ENCODE results near the gene RPL22.

The RPL22 gene

GRCh38 chr1:6245086-6245868 lies 45.9 kb upstream of the RPL22 start:
- Histone ChIP-seq H3K4me1 (ENCODE audit: control insufficient read depth, low read depth, low read length) (no peaks in the 10 kb centered on the region), H2BK120ac (ENCODE audit: low read depth, low read length) (no peak overlapping the region), H3K4me3 (ENCODE audit: low read length) (no peak overlapping the region), H3K79me1 (ENCODE audit: low read length) (no peaks in the 10 kb centered on the region), H3K79me2 (ENCODE audit: control insufficient read depth, insufficient read depth, low read length) (no peaks in the 10 kb centered on the region), H3K4me2 (ENCODE audit: low read length) (peak overlapping the region; percentile 21), H3K27me3 (ENCODE audit: insufficient read depth, low read length, poor library complexity) (peaks cover 54% of the 10 kb centered on the region), H3K9ac (ENCODE audit: low read length) (no peak overlapping the region), H3K56ac (ENCODE audit: low read length) (no peak overlapping the region), H2BK15ac (replicated peaks; ENCODE audit: low read depth) (no peak overlapping the region), H3K18ac (ENCODE audit: low read length) (no peak overlapping the region), H3K27ac (ENCODE audit: low read depth, low read length) (no peak overlapping the region), H4K8ac (ENCODE audit: low read depth, low read length) (no peak overlapping the region), H2BK5ac (ENCODE audit: low read length) (no peak overlapping the region), H4K5ac (ENCODE audit: low read length) (no peak overlapping the region), H3K23ac (ENCODE audit: low read length) (no peak overlapping the region), H3K36me3 (ENCODE audit: control insufficient read depth, insufficient read depth, low read length) (no peaks in the 10 kb centered on the region), H3K4ac (ENCODE audit: low read depth, low read length) (no peak overlapping the region), H2AK5ac (ENCODE audit: low read length) (no peak overlapping the region)
- no CpG with 5 or more reads among the region's 79 CpGs for WGBS (ENCODE audit: extremely low coverage, insufficient coverage, low lambda C conversion rate)
- DNase-seq = peak; percentile 93

- Histone ChIP-seq H3K4me2 (ENCODE audit: low read length) (no peak overlapping the region), H3K27ac (ENCODE audit: low read depth, low read length) (no peak overlapping the region), H3K56ac (ENCODE audit: low read length) (no peak overlapping the region), H3K79me1 (ENCODE audit: low read length) (no peaks in the 10 kb centered on the region), H3K27me3 (ENCODE audit: insufficient read depth, low read length, poor library complexity) (peaks cover 47% of the 10 kb centered on the region), H2BK15ac (replicated peaks; ENCODE audit: low read depth) (no peak overlapping the region), H3K4me3 (ENCODE audit: low read length) (no peak overlapping the region), H2BK120ac (ENCODE audit: low read depth, low read length) (no peak overlapping the region), H3K23ac (ENCODE audit: low read length) (no peak overlapping the region), H3K36me3 (ENCODE audit: control insufficient read depth, insufficient read depth, low read length) (no peaks in the 10 kb centered on the region), H3K9ac (ENCODE audit: low read length) (no peak overlapping the region), H2BK5ac (ENCODE audit: low read length) (no peak overlapping the region), H2AK5ac (ENCODE audit: low read length) (no peak overlapping the region), H3K79me2 (ENCODE audit: control insufficient read depth, insufficient read depth, low read length) (no peaks in the 10 kb centered on the region), H3K18ac (ENCODE audit: low read length) (no peak overlapping the region), H3K4me1 (ENCODE audit: control insufficient read depth, low read depth, low read length) (no peaks in the 10 kb centered on the region), H3K4ac (ENCODE audit: low read depth, low read length) (no peak overlapping the region), H4K5ac (ENCODE audit: low read length) (no peak overlapping the region), H4K8ac (ENCODE audit: low read depth, low read length) (no peak overlapping the region)
- DNase-seq = no peak
- WGBS (ENCODE audit: extremely low coverage, insufficient coverage, low lambda C conversion rate) = no CpG with 5 or more reads among the region's 24 CpGs
Measured at GRCh38 chr1:6244401-6245049, 45.1 kb upstream of the RPL22 start.

GRCh38 chr1:6243993-6244392 lies 44.6 kb upstream of the RPL22 start, which contains the start of gene HES3:
TSS of gene HES3 (plus strand) at chr1:6244179. CDS start at chr1:6244366, 187 bp downstream.
- H3K4ac ChIP-seq (ENCODE audit: low read depth, low read length) = no peak within 1 kb of the TSS
- no peak within 1 kb of the TSS for H3K27ac ChIP-seq (ENCODE audit: low read depth, low read length)
- H4K5ac ChIP-seq (ENCODE audit: low read length) = no peak within 1 kb of the TSS
- H3K27me3 ChIP-seq (ENCODE audit: insufficient read depth, low read length, poor library complexity) = peaks cover 43% of the 10 kb centered on the region
- no peaks in the 10 kb centered on the region for H3K36me3 ChIP-seq (ENCODE audit: control insufficient read depth, insufficient read depth, low read length)
- H3K4me2 ChIP-seq (ENCODE audit: low read length) = no peak within 1 kb of the TSS
- no CpG with 5 or more reads among the region's 16 CpGs for WGBS (ENCODE audit: extremely low coverage, insufficient coverage, low lambda C conversion rate)
- no peak within 1 kb of the TSS for H2AK5ac ChIP-seq (ENCODE audit: low read length)
- no peak within 1 kb of the TSS for H3K9ac ChIP-seq (ENCODE audit: low read length)
- no peak within 1 kb of the TSS for H3K56ac ChIP-seq (ENCODE audit: low read length)
- H2BK15ac ChIP-seq (replicated peaks; ENCODE audit: low read depth) = no peak within 1 kb of the TSS
- no peaks in the 10 kb centered on the region for H3K79me1 ChIP-seq (ENCODE audit: low read length)
- H3K23ac ChIP-seq (ENCODE audit: low read length) = no peak within 1 kb of the TSS
- H3K4me3 ChIP-seq (ENCODE audit: low read length) = no peak within 1 kb of the TSS
- H3K18ac ChIP-seq (ENCODE audit: low read length) = no peak within 1 kb of the TSS
- no peak for DNase-seq
- H3K4me1 ChIP-seq (ENCODE audit: control insufficient read depth, low read depth, low read length) = no peaks in the 10 kb centered on the region
- H3K79me2 ChIP-seq (ENCODE audit: control insufficient read depth, insufficient read depth, low read length) = no peaks in the 10 kb centered on the region
- no peak within 1 kb of the TSS for H4K8ac ChIP-seq (ENCODE audit: low read depth, low read length)
- H2BK5ac ChIP-seq (ENCODE audit: low read length) = no peak within 1 kb of the TSS
- no peak within 1 kb of the TSS for H2BK120ac ChIP-seq (ENCODE audit: low read depth, low read length)

- no peak overlapping the region for H3K27ac ChIP-seq (ENCODE audit: low read depth, low read length)
- H2BK120ac ChIP-seq (ENCODE audit: low read depth, low read length) = no peak overlapping the region
- H4K8ac ChIP-seq (ENCODE audit: low read depth, low read length) = no peak overlapping the region
- no peak overlapping the region for H3K9ac ChIP-seq (ENCODE audit: low read length)
- no peak overlapping the region for H2AK5ac ChIP-seq (ENCODE audit: low read length)
- no peak overlapping the region for H2BK5ac ChIP-seq (ENCODE audit: low read length)
- peaks cover 40% of the 10 kb centered on the region for H3K27me3 ChIP-seq (ENCODE audit: insufficient read depth, low read length, poor library complexity)
- H3K4me3 ChIP-seq (ENCODE audit: low read length) = no peak overlapping the region
- WGBS (ENCODE audit: extremely low coverage, insufficient coverage, low lambda C conversion rate) = no CpG with 5 or more reads among the region's 20 CpGs
- H3K4ac ChIP-seq (ENCODE audit: low read depth, low read length) = no peak overlapping the region
- no peak overlapping the region for H3K56ac ChIP-seq (ENCODE audit: low read length)
- H3K18ac ChIP-seq (ENCODE audit: low read length) = no peak overlapping the region
- no peaks in the 10 kb centered on the region for H3K4me1 ChIP-seq (ENCODE audit: control insufficient read depth, low read depth, low read length)
- H3K36me3 ChIP-seq (ENCODE audit: control insufficient read depth, insufficient read depth, low read length) = no peaks in the 10 kb centered on the region
- no peaks in the 10 kb centered on the region for H3K79me1 ChIP-seq (ENCODE audit: low read length)
- no peak for DNase-seq
- H2BK15ac ChIP-seq (replicated peaks; ENCODE audit: low read depth) = no peak overlapping the region
- H3K79me2 ChIP-seq (ENCODE audit: control insufficient read depth, insufficient read depth, low read length) = no peaks in the 10 kb centered on the region
- H3K4me2 ChIP-seq (ENCODE audit: low read length) = no peak overlapping the region
- no peak overlapping the region for H3K23ac ChIP-seq (ENCODE audit: low read length)
- no peak overlapping the region for H4K5ac ChIP-seq (ENCODE audit: low read length)
Measured at GRCh38 chr1:6243053-6243834, 43.8 kb upstream of the RPL22 start.

DNA sequence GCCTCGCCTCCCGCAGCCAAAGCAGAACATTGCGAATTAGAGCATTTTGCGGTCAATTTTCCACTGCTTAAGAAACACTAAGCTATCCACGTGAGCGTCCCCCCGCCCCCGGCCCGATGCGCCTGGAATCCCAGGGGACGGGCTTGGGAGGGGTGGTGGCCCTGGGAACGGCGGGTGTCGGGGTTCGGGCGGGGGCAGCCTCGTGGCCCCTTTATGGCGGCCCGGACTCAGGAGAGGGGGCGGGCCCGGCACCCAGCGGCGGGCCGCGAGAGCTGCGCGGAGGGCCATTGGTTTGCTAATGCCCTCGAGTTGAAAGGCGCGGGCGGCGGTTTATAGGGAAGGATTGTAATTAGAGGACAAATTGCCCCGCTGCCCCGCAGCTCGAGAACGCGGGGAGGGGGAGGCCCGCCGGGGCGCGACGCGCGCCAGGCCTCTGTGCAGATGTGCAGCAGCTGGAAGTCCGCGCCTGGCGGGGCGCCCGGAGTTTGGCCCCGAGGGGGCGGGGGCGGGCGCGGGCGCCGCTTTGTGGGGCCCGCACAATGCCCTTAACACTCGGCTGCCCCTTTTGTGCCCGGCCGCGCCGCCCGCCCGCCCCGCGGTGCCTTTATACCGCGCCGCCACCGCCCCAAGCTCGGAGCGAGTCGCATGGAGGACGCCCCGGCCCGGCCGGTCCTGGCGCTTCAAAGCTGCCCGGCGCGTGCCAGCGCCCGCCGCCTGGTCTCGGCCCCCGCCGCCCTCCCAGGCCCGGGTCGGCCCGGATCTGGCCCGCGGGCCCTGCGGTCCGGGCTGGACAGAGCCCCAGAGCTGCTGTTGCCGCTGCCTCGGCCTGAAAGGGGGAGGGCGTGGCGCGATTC lies 42.7 kb upstream of the RPL22 start:
- H3K36me3 ChIP-seq (ENCODE audit: control insufficient read depth, insufficient read depth, low read length) = no peaks in the 10 kb centered on the region
- no CpG with 5 or more reads among the region's 99 CpGs for WGBS (ENCODE audit: extremely low coverage, insufficient coverage, low lambda C conversion rate)
- no peak overlapping the region for H2BK5ac ChIP-seq (ENCODE audit: low read length)
- H2BK15ac ChIP-seq (replicated peaks; ENCODE audit: low read depth) = no peak overlapping the region
- H2BK120ac ChIP-seq (ENCODE audit: low read depth, low read length) = no peak overlapping the region
- H3K9ac ChIP-seq (ENCODE audit: low read length) = peak overlapping the region; percentile 19
- no peak overlapping the region for H3K23ac ChIP-seq (ENCODE audit: low read length)
- no peak overlapping the region for H3K18ac ChIP-seq (ENCODE audit: low read length)
- no peak overlapping the region for H2AK5ac ChIP-seq (ENCODE audit: low read length)
- no peaks in the 10 kb centered on the region for H3K4me1 ChIP-seq (ENCODE audit: control insufficient read depth, low read depth, low read length)
- H3K4me2 ChIP-seq (ENCODE audit: low read length) = no peak overlapping the region
- H3K79me2 ChIP-seq (ENCODE audit: control insufficient read depth, insufficient read depth, low read length) = no peaks in the 10 kb centered on the region
- H3K4ac ChIP-seq (ENCODE audit: low read depth, low read length) = no peak overlapping the region
- DNase-seq = no peak
- no peaks in the 10 kb centered on the region for H3K79me1 ChIP-seq (ENCODE audit: low read length)
- peak overlapping the region; percentile 42 for H3K56ac ChIP-seq (ENCODE audit: low read length)
- H3K4me3 ChIP-seq (ENCODE audit: low read length) = no peak overlapping the region
- no peak overlapping the region for H4K5ac ChIP-seq (ENCODE audit: low read length)
- peaks cover 40% of the 10 kb centered on the region for H3K27me3 ChIP-seq (ENCODE audit: insufficient read depth, low read length, poor library complexity)
- H3K27ac ChIP-seq (ENCODE audit: low read depth, low read length) = no peak overlapping the region
- no peak overlapping the region for H4K8ac ChIP-seq (ENCODE audit: low read depth, low read length)
